Measurements from ENCODE around the gene SCARB1. TPM values are rescaled to one million over a fixed set of nuclear protein-coding genes. Genes with fewer than 3 reads are reported as not detected.

Gene SCARB1
- total RNA-seq, 1 experiment from 2014 or later = 68.3 TPM

DNA sequence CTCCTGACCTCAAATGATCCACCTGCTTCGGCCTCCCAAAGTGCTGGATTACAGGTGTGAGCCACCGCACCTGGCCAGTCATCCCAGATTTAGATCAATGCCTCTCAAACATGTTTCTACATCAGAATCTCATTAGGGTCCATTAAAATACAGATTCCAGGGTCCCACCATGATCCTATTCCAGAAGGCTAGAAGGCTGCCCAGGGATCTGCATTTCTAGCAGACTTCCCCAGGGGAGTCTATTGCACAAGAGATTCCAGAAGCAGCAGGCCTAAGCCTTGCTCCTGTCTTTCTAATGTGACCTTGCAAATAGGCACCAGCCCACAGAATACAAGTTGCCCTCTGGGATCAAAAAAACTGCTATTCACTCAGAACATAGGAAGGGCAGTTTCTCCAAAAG, 81.5 kb downstream of the SCARB1 start:
- no peaks in the 10 kb centered on the region for H3K9me3 Mint-ChIP-seq
- no peaks in the 10 kb centered on the region; the same call in 1 of the 2 replicates for H3K27me3 Mint-ChIP-seq (ENCODE audit: low read depth)
- H3K36me3 Mint-ChIP-seq = peaks cover 11% of the 10 kb centered on the region
- H3K4me3 Mint-ChIP-seq = no peak overlapping the region
- no peak overlapping the region for H3K27ac Mint-ChIP-seq
- ChIA-PET POLR2A (no interaction called here), CTCF (interaction anchor here (2.0 kb wide), 1 partner anchor 11 kb away, joined by 10 read pairs; no protein-coding TSS in a partner anchor)
- H3K4me1 Mint-ChIP-seq = no peaks in the 10 kb centered on the region; the same call in 1 of the 2 replicates
- DNase-seq (ENCODE audit: low spot score) (no peak), ATAC-seq (no peak)
- TF ChIP-seq ZNF263 (CRISPR knock-in tag; IDR thresholded peaks at IDR 0.05; ENCODE audit: low read depth) (no peak), ZBTB21 (CRISPR knock-in tag; IDR thresholded peaks at IDR 0.05; ENCODE audit: borderline replicate concordance) (no peak), SMAD4 (CRISPR knock-in tag; IDR thresholded peaks at IDR 0.05) (no peak), ZNF396 (CRISPR knock-in tag; IDR thresholded peaks at IDR 0.05; ENCODE audit: borderline replicate concordance) (no peak), ELF4 (CRISPR knock-in tag; IDR thresholded peaks at IDR 0.05; ENCODE audit: low read depth) (no peak), GABPB1 (CRISPR knock-in tag; IDR thresholded peaks at IDR 0.05) (no peak), MXD4 (CRISPR knock-in tag; IDR thresholded peaks at IDR 0.05; ENCODE audit: borderline replicate concordance) (no peak)
- TF ChIP-seq, protein P1, sequence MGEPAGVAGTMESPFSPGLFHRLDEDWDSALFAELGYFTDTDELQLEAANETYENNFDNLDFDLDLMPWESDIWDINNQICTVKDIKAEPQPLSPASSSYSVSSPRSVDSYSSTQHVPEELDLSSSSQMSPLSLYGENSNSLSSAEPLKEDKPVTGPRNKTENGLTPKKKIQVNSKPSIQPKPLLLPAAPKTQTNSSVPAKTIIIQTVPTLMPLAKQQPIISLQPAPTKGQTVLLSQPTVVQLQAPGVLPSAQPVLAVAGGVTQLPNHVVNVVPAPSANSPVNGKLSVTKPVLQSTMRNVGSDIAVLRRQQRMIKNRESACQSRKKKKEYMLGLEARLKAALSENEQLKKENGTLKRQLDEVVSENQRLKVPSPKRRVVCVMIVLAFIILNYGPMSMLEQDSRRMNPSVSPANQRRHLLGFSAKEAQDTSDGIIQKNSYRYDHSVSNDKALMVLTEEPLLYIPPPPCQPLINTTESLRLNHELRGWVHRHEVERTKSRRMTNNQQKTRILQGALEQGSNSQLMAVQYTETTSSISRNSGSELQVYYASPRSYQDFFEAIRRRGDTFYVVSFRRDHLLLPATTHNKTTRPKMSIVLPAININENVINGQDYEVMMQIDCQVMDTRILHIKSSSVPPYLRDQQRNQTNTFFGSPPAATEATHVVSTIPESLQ (CRISPR knock-in tag; IDR thresholded peaks at IDR 0.05) = no peak

DNA sequence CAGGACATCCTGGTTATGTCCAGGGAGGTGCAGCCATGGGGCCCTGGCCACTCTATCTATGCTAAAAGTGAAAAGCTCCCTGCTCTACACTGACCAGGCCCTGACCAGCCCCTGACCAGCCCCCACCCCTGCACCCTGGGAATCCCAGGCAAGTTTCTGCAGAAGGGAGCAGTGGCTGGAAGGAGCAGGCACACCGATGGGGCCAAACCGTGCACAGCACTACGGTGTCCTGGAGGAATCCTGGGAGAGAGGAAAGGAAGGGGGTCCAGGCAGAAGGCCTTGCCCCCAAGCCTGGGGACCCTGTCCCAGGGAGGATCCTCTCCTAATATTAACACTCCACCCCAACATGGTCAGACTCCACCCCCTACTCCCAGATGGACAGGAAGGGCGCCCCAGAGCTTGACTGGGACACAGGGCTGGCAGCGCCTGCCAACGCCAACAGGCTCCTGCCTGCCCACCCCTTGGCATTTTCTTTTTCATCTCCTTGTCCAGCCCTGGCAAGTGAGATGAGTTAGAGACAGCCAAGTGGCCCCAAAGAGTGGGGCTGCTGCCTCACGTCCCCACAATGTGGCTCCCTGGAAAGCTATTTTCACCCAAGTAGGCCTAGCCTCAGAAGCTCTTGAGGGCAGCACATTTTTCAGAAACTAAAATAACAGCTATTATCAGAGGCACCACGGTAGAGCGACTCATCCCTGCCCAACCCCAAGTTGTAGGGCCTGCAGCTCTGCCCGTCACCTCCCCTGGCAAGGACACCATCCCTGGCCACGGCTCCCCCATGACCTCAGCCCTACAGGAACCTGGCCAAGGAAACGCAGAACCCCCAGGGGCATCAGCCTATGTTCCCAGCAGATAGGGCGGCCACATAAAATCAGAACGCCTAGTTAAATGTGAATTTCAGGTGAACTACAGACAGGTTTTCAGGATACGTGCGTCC, 82.6 kb downstream of the SCARB1 start:
- ATAC-seq (peak; percentile 35; the same call in 1 of the 2 replicates), DNase-seq (ENCODE audit: low spot score) (no peak)
- ChIA-PET POLR2A (no interaction called here), CTCF (interaction anchor here (0.6 to 2.0 kb wide), 4 partner anchors 10 to 876 kb away, joined by 4 to 10 read pairs (median 4); no protein-coding TSS in a partner anchor)
- no peaks in the 10 kb centered on the region for H3K4me1 Mint-ChIP-seq
- no peak overlapping the region for H3K4me3 Mint-ChIP-seq
- H3K36me3 Mint-ChIP-seq = peaks cover 7% of the 10 kb centered on the region
- no peaks in the 10 kb centered on the region for H3K9me3 Mint-ChIP-seq
- H3K27ac Mint-ChIP-seq = no peak overlapping the region
- no peaks in the 10 kb centered on the region; the same call in 1 of the 2 replicates for H3K27me3 Mint-ChIP-seq (ENCODE audit: low read depth)
- TF ChIP-seq OVOL2 (CRISPR knock-in tag; IDR thresholded peaks at IDR 0.05; ENCODE audit: borderline replicate concordance) (no peak), CBFB (CRISPR knock-in tag; IDR thresholded peaks at IDR 0.05; ENCODE audit: low read depth) (no peak), IRF2 (CRISPR knock-in tag; IDR thresholded peaks at IDR 0.05; ENCODE audit: borderline replicate concordance, low read depth) (no peak), TCF7 (CRISPR knock-in tag; IDR thresholded peaks at IDR 0.05; ENCODE audit: low read depth) (no peak), ZNF396 (CRISPR knock-in tag; IDR thresholded peaks at IDR 0.05; ENCODE audit: borderline replicate concordance) (no peak), SP1 (CRISPR knock-in tag; conservative IDR thresholded peaks at IDR 0.05) (no peak), ZNF138 (CRISPR knock-in tag; conservative IDR thresholded peaks at IDR 0.05) (no peak)
- TF ChIP-seq, protein P2, sequence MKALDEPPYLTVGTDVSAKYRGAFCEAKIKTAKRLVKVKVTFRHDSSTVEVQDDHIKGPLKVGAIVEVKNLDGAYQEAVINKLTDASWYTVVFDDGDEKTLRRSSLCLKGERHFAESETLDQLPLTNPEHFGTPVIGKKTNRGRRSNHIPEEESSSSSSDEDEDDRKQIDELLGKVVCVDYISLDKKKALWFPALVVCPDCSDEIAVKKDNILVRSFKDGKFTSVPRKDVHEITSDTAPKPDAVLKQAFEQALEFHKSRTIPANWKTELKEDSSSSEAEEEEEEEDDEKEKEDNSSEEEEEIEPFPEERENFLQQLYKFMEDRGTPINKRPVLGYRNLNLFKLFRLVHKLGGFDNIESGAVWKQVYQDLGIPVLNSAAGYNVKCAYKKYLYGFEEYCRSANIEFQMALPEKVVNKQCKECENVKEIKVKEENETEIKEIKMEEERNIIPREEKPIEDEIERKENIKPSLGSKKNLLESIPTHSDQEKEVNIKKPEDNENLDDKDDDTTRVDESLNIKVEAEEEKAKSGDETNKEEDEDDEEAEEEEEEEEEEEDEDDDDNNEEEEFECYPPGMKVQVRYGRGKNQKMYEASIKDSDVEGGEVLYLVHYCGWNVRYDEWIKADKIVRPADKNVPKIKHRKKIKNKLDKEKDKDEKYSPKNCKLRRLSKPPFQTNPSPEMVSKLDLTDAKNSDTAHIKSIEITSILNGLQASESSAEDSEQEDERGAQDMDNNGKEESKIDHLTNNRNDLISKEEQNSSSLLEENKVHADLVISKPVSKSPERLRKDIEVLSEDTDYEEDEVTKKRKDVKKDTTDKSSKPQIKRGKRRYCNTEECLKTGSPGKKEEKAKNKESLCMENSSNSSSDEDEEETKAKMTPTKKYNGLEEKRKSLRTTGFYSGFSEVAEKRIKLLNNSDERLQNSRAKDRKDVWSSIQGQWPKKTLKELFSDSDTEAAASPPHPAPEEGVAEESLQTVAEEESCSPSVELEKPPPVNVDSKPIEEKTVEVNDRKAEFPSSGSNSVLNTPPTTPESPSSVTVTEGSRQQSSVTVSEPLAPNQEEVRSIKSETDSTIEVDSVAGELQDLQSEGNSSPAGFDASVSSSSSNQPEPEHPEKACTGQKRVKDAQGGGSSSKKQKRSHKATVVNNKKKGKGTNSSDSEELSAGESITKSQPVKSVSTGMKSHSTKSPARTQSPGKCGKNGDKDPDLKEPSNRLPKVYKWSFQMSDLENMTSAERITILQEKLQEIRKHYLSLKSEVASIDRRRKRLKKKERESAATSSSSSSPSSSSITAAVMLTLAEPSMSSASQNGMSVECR (CRISPR knock-in tag; IDR thresholded peaks at IDR 0.05; ENCODE audit: borderline replicate concordance) = no peak
- TF ChIP-seq, protein P3, sequence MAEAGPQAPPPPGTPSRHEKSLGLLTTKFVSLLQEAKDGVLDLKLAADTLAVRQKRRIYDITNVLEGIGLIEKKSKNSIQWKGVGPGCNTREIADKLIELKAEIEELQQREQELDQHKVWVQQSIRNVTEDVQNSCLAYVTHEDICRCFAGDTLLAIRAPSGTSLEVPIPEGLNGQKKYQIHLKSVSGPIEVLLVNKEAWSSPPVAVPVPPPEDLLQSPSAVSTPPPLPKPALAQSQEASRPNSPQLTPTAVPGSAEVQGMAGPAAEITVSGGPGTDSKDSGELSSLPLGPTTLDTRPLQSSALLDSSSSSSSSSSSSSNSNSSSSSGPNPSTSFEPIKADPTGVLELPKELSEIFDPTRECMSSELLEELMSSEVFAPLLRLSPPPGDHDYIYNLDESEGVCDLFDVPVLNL (CRISPR knock-in tag; IDR thresholded peaks at IDR 0.05; ENCODE audit: borderline replicate concordance, low read depth) = no peak

Measured in WTC11 (cell line).